Daoy (cell line): ENCODE results near the gene GUCY1A1. TPM values are rescaled to one million over a fixed set of nuclear protein-coding genes. Genes with fewer than 3 reads are reported as not detected.

Experiments used
- DNase-seq: peaks from one replicate; pipeline ENCODE4 v3.0.0-alpha.2; 2015; ENCODE audit warnings: low read depth
- total RNA-seq: library from RNA; depleted of rRNA; stranded (reverse); fragments of >200 nt; shearing (Covaris generic); gene quantifications from 2 replicates; pipeline ENCODE4 v1.2.3, GENCODE V29; 2014; rRNA removed

The GUCY1A1 gene
- total RNA-seq, 1 experiment from 2014 or later = 1.4 TPM

DNA sequence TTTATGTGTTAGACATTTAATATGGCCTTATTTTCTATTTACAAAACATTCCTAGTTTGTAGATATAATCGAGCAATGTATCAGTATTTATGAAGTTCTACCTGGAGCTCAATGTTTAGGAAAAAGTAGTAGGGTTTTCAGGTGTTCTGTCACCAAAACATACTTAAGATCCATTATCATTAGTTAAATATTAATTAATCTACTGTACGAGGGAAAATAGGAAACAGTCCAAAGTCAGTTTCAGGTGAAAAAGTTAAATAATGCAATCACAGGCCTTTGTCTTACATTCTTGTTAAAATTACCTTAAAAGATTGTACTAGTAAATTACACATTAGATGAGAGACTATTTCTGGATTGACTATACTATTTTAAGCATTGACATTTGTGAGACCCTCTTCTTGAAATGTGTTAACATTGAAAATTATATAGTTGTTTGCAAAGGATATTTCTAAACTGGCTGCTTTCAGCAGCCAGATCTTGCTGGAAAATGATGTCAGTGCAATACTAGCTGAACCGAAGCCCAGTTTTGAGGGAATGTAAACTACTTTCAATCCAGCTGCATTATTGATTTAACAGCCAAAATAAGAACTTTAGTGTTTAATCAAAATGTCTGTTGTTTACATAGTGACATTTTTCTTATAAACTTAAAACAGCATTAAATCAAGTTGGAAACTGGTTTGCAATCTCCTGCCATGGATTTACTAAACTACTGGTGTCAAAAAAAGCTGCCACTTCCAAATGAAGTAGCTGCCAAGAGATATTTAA is 111.5 kb downstream of the GUCY1A1 start:
- no peak for DNase-seq

DNA sequence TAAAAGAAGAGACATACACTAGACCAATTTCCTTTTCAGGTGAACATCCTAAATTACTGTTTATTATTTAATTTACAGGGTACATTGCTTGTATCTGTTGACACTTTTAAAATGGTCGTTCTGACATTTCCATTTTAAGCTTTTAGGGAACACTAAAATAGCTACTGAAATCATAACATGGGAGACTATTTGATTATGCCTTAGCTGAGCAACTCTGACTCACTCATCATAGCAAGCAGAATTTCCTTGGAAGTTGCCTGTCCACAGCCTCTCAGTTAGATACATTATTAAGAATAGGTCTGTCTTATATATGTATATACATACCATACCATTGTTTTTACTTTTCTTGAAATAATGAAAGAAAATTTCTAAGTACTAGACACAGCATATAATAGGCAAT is 114.1 kb downstream of the GUCY1A1 start:
- no peak for DNase-seq

DNA sequence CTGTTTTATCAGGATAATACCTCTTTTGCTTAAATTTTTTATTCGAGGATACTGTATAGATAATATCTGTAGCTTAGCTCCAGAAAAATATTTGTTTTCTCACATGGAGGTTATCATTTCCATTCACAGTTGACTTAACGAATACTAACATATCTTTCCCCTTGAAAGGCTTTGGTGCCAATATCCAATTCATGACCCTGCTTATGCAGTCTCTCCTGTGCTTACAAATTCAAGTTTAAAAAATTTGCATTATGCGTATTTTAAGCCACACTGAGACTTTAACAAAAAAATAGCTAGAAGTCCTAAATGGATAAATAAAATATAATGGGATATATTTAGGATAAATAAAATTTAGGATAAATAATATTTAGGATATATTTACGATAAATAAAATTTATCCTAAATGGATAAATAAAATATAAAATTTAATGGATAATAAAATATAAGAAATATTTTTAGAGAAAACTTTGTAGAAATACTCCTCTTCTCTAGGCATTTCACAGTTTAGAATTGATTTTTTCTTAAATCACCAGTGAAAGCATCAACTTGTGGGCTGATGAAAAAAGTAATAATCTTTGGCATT is 114.7 kb downstream of the GUCY1A1 start:
- no peak for DNase-seq

Other genes with a start within 250 kb of the GUCY1A1 start
- 2.6 and 3.1 TPM in 2 replicates for gene GUCY1B1, start 92.2 kb downstream of the GUCY1A1 start, total RNA-seq
- gene ASIC5, start 199.4 kb downstream of the GUCY1A1 start, total RNA-seq = not detected in 2 replicates
- 0.80 and 2.4 TPM in 2 replicates for gene TDO2, start 236.8 kb downstream of the GUCY1A1 start, total RNA-seq